GM06990 (cell line): ENCODE data around the gene CNTNAP2.

ENCODE experiments used
- DNase-seq: peaks from one replicate; pipeline ENCODE4 v3.0.0-alpha.2; 2011; ENCODE audit not compliant: insufficient read length; ENCODE audit errors: extremely low read depth
- H3K27me3 ChIP-seq: replicated peaks from 2 replicates; pipeline ENCODE4 v1.6.0; 2011; ENCODE audit warnings: low read length; ENCODE audit not compliant: control insufficient read depth, insufficient read depth
- H3K36me3 ChIP-seq: 2 replicates; pipeline ENCODE4 v1.5.1; 2011; ENCODE audit warnings: low read length; ENCODE audit not compliant: control insufficient read depth, insufficient read depth
- H3K4me3 ChIP-seq: replicated peaks from 2 replicates; pipeline ENCODE4 v1.5.1; 2011; ENCODE audit warnings: low read depth, mild to moderate bottlenecking, control low read depth, low read length
- TF ChIP-seq, protein P1 (sequence below): IDR thresholded peaks from 2 replicates; pipeline ENCODE4 v1.5.1; 2011; ENCODE audit warnings: low read length, control low read depth, mild to moderate bottlenecking, inconsistent platforms; ENCODE audit not compliant: insufficient read depth, poor library complexity, severe bottlenecking

The CNTNAP2 gene

DNA sequence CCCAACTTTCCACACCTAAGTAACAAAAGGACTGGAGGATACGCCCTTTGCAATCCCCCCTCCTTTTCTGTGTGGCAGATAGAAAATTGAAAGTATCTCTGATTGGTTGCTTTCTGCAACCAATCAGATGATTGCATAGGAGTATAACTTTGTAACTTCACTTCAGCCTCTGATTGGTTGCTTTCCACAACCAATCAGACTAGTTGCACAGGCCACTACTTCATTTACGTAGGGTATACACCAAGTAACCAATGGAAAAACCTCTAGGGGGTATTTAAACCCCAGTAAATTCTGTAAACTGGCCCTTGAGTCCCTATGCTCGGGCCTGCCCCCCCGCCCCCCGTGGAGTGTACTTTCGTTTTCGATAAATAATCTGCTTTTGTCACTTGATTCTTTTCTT, 1080.4 kb downstream of the CNTNAP2 start:
- Histone ChIP-seq H3K27me3 (no peaks in the 10 kb centered on the region), H3K4me3 (no peak overlapping the region), H3K36me3 (no peaks in the 10 kb centered on the region)
- TF ChIP-seq, protein P1, sequence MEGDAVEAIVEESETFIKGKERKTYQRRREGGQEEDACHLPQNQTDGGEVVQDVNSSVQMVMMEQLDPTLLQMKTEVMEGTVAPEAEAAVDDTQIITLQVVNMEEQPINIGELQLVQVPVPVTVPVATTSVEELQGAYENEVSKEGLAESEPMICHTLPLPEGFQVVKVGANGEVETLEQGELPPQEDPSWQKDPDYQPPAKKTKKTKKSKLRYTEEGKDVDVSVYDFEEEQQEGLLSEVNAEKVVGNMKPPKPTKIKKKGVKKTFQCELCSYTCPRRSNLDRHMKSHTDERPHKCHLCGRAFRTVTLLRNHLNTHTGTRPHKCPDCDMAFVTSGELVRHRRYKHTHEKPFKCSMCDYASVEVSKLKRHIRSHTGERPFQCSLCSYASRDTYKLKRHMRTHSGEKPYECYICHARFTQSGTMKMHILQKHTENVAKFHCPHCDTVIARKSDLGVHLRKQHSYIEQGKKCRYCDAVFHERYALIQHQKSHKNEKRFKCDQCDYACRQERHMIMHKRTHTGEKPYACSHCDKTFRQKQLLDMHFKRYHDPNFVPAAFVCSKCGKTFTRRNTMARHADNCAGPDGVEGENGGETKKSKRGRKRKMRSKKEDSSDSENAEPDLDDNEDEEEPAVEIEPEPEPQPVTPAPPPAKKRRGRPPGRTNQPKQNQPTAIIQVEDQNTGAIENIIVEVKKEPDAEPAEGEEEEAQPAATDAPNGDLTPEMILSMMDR: no peak
- no peak for DNase-seq

DNA sequence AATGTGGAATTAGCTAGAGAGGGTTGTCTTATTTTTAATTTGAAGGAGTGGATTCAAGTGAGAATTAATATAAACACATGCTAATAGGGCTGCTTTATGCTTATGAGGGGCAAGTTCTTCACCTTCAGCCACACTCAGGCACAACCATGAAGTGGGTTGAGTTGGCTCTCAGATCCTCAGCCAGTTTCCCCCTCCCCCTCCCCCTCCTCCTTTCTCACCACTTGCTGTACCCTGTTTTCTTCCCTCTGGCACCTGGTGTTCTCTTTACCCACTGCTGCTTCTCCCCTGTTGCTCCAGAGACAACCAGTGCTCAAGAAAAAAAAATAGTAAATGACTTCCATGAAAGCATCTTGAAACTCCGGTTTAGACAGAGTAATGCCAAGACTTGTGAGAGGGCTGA, 1083.3 kb downstream of the CNTNAP2 start:
- Histone ChIP-seq H3K27me3 (no peaks in the 10 kb centered on the region), H3K36me3 (no peaks in the 10 kb centered on the region), H3K4me3 (no peak overlapping the region)
- TF ChIP-seq, protein P1: no peak
- DNase-seq: no peak

DNA sequence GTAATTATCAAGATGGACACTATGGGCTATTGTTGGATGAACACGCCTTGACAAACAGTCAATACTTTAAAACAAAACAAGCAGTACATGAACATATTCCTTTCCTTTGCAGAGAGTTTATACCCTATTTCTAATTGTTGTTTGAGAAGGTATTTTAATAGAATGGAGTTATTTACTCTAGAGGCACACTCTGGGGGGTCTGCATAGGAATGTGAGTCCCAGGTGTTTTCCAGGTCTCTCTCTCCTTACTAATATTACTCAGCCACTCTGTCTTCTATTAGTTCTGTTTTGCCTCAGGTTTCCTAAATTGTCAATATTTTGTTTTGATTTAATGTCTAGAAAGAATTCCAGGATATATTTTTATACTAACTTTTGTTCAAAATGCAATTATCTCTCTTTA, 1091.4 kb downstream of the CNTNAP2 start:
- H3K4me3 ChIP-seq: no peak overlapping the region
- DNase-seq: no peak
- no peaks in the 10 kb centered on the region for H3K36me3 ChIP-seq
- no peaks in the 10 kb centered on the region for H3K27me3 ChIP-seq
- TF ChIP-seq, protein P1: no peak

DNA sequence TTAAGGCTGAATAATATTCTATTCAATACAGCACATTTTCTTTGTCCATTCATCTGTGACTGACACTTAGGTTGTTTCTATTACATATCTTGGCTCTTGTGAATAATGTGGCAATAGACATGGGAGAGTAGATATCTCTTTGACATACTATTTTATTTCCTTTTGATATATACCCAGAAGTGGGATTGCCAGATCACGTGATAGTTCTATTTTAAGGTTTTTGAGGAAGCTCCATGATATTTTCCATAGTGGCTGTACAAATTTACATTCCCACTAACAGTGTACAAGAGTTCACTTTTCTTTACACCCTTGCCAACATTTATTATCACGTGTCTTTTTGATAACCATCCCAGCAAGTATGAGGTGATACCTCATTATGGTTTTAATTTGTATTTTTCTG, 1114.7 kb downstream of the CNTNAP2 start:
- no peak overlapping the region for H3K4me3 ChIP-seq
- TF ChIP-seq, protein P1: no peak
- H3K27me3 ChIP-seq: no peaks in the 10 kb centered on the region
- no peak for DNase-seq
- no peaks in the 10 kb centered on the region for H3K36me3 ChIP-seq

DNA sequence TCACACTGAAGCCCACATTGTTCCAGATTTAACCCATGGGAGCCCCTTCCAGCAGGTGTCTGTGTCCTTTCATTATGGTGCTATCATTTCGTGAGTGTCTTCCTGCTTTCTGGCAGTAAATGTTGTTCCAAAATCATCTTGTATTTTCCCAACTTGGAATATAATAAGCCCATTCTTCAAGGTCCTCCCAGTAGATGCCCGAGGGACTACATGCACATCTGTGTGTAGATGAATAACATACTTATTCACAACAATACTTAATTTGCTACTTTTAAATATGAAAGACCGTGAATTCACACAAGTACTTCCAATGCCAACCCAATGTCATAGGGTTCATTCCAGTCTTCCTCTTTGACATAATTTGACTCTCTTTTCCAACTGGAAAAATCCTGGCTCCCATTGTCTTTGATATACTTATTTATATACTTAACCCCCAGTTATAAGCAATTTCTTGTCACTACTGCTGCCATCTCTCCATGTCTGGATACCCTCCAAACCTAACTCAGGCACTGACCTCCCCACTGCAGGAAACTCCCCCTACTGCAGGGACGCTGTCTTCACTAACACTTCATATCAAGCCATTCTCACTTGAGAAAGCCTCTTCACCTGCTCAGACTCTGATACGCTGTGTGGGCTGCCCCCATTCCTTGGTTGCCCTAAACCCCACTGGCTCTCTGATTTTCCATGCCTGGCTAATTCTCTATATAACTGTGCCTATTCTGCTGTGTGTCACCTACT, 1119.2 kb downstream of the CNTNAP2 start:
- no peak for DNase-seq
- Histone ChIP-seq H3K4me3 (no peak overlapping the region), H3K27me3 (no peaks in the 10 kb centered on the region), H3K36me3 (no peaks in the 10 kb centered on the region)
- TF ChIP-seq, protein P1: no peak

DNA sequence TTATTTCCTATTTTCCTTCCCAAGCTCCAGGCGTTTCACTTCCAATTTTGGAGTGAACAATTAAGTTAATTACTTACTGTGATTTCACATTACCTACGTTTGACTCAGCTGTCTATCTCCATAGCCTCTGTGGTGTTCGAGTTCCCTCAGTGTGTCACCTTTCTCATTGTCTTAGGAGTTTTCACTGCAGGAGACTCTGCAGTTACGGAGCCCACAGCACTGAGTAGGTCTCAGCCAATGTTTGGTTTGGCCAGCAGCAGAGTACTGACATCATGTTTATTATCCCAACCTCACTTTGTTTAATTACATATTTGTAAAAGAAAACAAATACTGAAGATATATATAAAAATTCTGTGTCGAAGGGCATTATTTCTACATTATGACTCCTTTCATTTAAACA, 1123.9 kb downstream of the CNTNAP2 start:
- DNase-seq: no peak
- no peaks in the 10 kb centered on the region for H3K27me3 ChIP-seq
- TF ChIP-seq, protein P1: no peak

More for the DNA sequence above, 1123.9 kb downstream of the CNTNAP2 start:
- no peak overlapping the region for H3K4me3 ChIP-seq
- no peaks in the 10 kb centered on the region for H3K36me3 ChIP-seq
